GM12874 (cell line): ENCODE measurements around the gene TPRG1L.

Experiments used
- CTCF ChIP-seq: IDR thresholded peaks from 2 replicates; pipeline ENCODE4 v1.5.1; 2011; ENCODE audit warnings: low read depth, mild to moderate bottlenecking, control low read depth, low read length, moderate library complexity; ENCODE audit not compliant: insufficient read depth

Gene TPRG1L

GRCh38 chr1:3590951-3591865 is 33.6 kb upstream of the TPRG1L start:
- TF ChIP-seq CTCF, result no peak

- no peak for TF ChIP-seq CTCF
Measured at GRCh38 chr1:3593334-3593733, 31.5 kb upstream of the TPRG1L start.

- TF ChIP-seq CTCF, result no peak
Measured at GRCh38 chr1:3593745-3594144, 31.1 kb upstream of the TPRG1L start.

GRCh38 chr1:3594706-3595377 is 30.0 kb upstream of the TPRG1L start:
- no peak for TF ChIP-seq CTCF

- TF ChIP-seq CTCF, result no peak
Measured at GRCh38 chr1:3595949-3596348, 28.9 kb upstream of the TPRG1L start.

GRCh38 chr1:3596663-3597598 is 27.9 kb upstream of the TPRG1L start:
- TF ChIP-seq CTCF, result no peak

GRCh38 chr1:3597599-3597964 is 27.2 kb upstream of the TPRG1L start:
- no peak for TF ChIP-seq CTCF
